Gastroesophageal sphincter (tissue), 3 donors: Measurements from ENCODE around the gene AGBL1.
"Not testable (repeated sequence)": the region's sequence is repeated elsewhere in the genome, so short reads cannot be mapped to it uniquely, and the experiment has no call there.

ENCODE experiments used
- CTCF ChIP-seq, 4 experiments: fragments of 200-600 bp in 2 of 4; fragments of 450-650 bp in 2 of 4; sonication (generic) in 1 of 4; IDR thresholded peaks; one replicate each; pipeline ENCODE4 v1.5.1; 2017 to 2019; ENCODE audit warnings: antibody characterized with exemption in 4 of 4, mild to moderate bottlenecking in 2 of 4, moderate library complexity in 2 of 4
- EP300 ChIP-seq: sonication (generic); formaldehyde crosslinking; IDR thresholded peaks from one replicate; pipeline ENCODE4 v1.6.1; 2017; ENCODE audit warnings: antibody characterized with exemption, mild to moderate bottlenecking
- POLR2A ChIP-seq, 2 donors: fragments of 450-650 bp; IDR thresholded peaks; one replicate each; pipeline ENCODE4 v1.6.1; 2017; ENCODE audit warnings: antibody characterized with exemption in 2 of 2, mild to moderate bottlenecking in 2 of 2, moderate library complexity in 1 of 2
- POLR2AphosphoS5 ChIP-seq: sonication (generic); formaldehyde crosslinking; IDR thresholded peaks from one replicate; pipeline ENCODE4 v1.6.1; 2017; ENCODE audit warnings: antibody characterized with exemption

GRCh38 chr15:86878844-86879243, 799.2 kb downstream of the AGBL1 start:
- not testable (repeated sequence) for TF ChIP-seq EP300; POLR2A (IDR thresholded peaks at IDR 0.05); CTCF (IDR thresholded peaks at IDR 0.05); POLR2AphosphoS5
